HG03469 (cell line): Measurements from ENCODE around the gene KSR1.
"Not testable (repeated sequence)": the region's sequence is repeated elsewhere in the genome, so short reads cannot be mapped to it uniquely, and the experiment has no call there.

ENCODE experiments used
- ATAC-seq: cut with Tn5 transposase; IDR thresholded peaks from one replicate; pipeline ENCODE4 v1.9.1; 2021; ENCODE audit warnings: mild to moderate bottlenecking, moderate library complexity, moderate number of reproducible peaks; ENCODE audit not compliant: unreplicated experiment

KSR1 gene

GRCh38 chr17:27491713-27492190 is 35.5 kb downstream of the KSR1 start:
- ATAC-seq: no peak

GRCh38 chr17:27492470-27492869 is 36.2 kb downstream of the KSR1 start:
- ATAC-seq: no peak

DNA sequence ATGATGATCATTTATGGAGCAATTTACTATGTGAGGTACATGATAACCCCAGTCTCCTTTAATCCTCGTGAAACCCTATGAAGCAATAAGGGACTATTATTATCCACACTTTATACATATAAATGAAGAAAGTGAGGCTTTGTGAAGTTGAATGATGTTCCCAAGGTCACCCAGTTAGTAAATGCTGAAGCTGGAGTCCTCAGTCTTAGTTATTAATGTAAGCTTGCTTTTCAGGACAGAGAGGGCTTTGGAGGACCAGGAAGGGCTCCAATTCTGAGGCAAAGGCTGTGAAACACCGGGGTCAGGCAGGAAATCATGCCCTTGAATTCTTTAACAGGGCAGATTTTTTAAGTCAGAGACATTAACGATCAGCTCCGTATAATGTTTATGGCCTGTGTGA is 36.8 kb downstream of the KSR1 start:
- no peak for ATAC-seq

GRCh38 chr17:27494192-27495091 is 38.2 kb downstream of the KSR1 start:
- ATAC-seq: no peak

- ATAC-seq: no peak
Measured at GRCh38 chr17:27495460-27495859, 39.2 kb downstream of the KSR1 start.

- ATAC-seq: no peak
Measured at GRCh38 chr17:27496005-27496404, 39.8 kb downstream of the KSR1 start.

DNA sequence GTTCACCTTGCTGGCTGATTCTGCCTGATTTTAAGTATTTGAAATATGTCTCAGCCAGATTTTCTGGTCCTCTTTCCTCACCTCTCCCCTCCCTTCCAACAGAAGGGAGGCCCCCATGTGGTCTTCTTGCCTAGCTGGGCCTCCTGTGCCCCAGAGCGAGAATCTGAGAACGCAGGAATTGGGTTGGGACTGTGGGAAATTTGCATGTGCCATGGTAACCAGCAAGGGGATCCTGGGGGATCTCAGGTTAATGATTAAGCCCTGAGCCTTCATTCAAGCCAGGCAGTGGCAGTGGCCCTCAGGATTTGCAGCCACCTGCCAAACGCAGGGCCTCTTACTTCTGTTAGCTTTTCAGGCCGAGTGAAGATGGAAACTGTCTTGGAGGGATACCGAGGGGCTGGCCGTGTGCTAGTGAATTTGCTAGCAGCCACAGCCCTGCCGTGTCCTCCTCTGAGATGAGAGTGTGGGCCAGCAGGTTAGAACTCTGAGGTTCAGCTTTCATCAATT is 40.2 kb downstream of the KSR1 start:
- ATAC-seq: no peak

GRCh38 chr17:27496971-27497370 is 40.7 kb downstream of the KSR1 start:
- no peak for ATAC-seq

- no peak for ATAC-seq
Measured at GRCh38 chr17:27497696-27498095, 41.4 kb downstream of the KSR1 start.

GRCh38 chr17:27498615-27499309 is 42.5 kb downstream of the KSR1 start:
- ATAC-seq: no peak

GRCh38 chr17:27499451-27500265 is 43.4 kb downstream of the KSR1 start:
- no peak for ATAC-seq

GRCh38 chr17:27501338-27501737 is 45.1 kb downstream of the KSR1 start:
- not testable (repeated sequence) for ATAC-seq

DNA sequence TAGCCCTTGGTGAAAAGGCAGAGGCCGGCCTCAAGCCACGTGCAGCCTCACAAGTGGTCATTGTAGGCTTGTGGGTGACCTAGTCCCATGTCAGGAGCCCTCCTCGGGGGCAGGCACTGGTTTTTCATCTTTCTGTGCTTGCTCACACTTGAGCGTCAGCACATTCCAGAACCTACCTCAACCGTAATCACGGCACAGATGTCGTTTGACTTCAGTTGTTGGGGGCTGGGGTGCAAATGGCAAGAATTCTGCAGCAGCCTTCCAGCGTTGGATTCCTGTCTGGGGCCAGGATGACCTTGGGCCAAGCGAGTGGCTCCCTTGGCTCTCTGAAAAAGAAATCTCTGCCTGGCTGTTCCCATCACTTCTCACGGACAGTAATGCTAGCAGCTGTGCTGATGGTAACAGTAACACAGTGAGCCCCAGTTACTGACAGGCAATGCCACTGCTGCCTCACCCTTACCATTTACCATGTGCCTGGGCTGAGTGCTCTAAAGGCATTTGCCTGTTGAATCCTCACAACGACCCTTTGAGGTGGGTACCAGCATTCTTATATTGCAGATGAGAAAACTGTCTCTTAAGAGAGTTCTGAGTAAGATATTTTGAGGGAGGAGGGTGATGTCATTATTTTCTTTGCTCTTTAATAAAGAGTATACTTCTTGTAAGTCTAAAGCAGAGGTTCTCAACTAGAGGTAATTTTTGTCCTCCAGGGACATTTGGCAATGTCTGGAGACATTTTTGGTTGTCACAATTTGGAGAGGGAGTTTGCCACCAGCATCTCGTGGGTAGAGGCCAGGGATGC is 46.5 kb downstream of the KSR1 start:
- ATAC-seq: no peak

DNA sequence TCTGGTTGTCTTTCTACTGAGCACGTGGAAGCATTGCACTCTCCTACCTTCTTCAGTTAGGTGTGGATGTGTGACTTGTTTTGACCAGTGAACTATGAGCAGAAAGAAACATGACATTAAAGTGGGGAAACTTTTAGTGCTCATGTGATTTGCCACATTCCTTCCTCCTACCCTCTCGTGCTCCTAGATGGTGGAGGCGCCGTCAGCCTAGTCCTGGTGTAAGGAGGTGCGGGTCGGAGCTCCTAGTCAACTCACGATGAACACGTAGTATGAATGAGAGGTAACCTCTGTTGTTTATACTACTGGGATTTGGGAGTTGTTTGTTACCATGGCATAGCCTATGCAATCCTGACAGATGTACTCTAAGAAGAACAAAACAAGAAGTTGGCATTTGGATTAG is 47.4 kb downstream of the KSR1 start:
- ATAC-seq: no peak

GRCh38 chr17:27504188-27504995 is 48.1 kb downstream of the KSR1 start:
- ATAC-seq: no peak

DNA sequence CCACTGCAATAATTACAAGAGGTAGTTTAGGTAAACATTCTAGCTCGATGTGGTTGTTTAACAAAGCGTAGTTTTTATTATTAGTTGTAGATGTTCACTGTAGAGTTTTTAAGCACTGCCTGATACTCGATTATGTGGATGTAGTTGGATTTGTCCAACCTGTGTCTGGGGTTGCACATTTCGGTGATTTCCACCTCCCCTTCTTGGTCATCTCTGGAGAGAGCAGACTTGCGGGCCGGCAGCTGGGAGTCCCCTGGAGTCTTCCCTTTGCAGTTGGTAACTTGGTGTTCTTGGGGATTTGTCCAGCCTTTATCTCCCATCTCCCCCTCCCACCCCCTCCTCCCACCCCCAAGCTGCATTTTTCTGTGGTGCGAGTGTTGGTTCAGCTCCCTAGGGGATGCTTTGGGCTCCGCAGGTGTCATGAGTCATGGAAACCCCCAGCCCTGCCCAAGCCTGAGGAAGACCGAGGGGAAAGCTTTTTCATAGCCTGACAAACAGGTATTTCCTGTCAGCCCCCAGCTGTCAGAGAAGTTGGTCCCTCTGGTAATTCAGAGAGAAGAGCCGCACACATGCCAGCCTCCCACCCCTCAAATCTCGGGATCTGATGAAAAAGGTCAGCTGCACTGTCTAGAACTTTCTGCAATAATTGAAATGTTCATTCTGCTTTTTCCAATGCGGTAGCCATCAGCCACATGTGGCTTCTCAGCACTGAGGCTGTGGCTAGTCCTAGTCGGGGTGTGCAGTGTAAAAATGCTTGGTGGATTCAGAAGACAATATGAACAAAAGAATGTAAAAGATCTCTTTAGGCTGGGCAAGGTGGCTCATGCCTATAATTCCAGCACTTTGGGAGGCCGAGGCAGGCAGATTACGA is 50.3 kb downstream of the KSR1 start:
- ATAC-seq: no peak

DNA sequence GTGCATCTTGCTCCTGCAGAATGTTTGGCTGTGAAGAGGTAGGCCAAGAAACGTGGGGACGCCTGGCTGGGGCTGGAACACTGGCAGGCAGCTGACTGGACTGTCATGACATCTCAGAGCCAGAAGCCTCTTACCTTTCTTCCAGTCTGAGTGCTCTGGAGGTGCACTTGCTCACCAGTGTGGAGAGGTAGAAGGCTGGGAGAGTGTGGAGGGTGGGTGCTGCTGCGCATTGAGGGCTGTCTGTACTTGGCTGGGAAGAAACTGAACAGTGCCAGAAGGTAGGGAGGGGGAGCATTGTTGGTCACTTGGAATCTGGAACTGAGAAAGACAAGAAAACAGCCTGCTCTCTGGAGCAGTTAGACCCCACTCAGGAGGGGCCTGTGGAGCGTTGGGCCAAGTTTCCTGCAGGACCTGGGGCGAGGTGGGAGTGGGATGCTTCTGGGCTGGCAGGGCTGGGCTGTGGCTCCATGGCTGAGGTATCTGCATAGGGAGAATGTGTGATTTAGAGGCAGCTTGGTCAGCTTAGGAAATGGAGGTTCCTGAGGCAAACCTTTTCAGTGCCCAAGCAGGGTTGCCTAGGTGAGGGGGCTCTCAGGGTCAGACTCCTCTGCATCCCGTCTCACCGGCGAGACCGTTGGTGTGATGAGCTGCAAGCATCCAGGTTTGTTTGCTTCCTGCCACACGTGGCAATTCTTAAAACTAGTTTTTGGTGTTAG is 55.1 kb downstream of the KSR1 start:
- ATAC-seq: no peak

- no peak for ATAC-seq
Measured at GRCh38 chr17:27512031-27512430, 55.8 kb downstream of the KSR1 start.
